Measurements from ENCODE around the gene PRRG3.

DNA sequence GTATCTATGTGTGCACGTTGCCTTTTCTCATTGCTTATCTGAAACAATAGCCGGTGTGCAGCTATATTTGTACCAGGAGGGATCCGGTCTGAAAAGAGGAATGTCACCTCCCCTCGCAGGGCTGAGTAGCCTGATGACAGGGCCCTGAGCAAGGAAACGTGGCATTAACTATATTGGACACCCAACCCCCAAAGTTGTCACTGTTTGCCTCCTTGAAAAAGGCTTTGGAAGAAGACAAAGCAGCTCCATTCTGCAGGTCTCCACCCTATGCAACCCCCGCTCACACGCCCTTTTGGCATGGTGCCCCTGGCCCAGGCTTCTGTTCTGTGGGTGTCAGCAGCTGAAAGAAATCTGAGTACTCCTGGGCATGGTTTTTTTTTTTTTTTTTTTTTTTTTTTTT, 8.2 kb downstream of the PRRG3 start:
- TF ChIP-seq, protein P1, sequence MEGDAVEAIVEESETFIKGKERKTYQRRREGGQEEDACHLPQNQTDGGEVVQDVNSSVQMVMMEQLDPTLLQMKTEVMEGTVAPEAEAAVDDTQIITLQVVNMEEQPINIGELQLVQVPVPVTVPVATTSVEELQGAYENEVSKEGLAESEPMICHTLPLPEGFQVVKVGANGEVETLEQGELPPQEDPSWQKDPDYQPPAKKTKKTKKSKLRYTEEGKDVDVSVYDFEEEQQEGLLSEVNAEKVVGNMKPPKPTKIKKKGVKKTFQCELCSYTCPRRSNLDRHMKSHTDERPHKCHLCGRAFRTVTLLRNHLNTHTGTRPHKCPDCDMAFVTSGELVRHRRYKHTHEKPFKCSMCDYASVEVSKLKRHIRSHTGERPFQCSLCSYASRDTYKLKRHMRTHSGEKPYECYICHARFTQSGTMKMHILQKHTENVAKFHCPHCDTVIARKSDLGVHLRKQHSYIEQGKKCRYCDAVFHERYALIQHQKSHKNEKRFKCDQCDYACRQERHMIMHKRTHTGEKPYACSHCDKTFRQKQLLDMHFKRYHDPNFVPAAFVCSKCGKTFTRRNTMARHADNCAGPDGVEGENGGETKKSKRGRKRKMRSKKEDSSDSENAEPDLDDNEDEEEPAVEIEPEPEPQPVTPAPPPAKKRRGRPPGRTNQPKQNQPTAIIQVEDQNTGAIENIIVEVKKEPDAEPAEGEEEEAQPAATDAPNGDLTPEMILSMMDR (IDR thresholded peaks at IDR 0.05), result no peak
- no peak for TF ChIP-seq POLR2A (IDR thresholded peaks at IDR 0.05)
- TF ChIP-seq EP300 (IDR thresholded peaks at IDR 0.05), result no peak

Data from ovary (tissue), 3 donors.